Skeletal muscle satellite cell (primary cell): Measurements from ENCODE around the gene EIF1AD.
"Not testable (repeated sequence)": the region's sequence is repeated elsewhere in the genome, so short reads cannot be mapped to it uniquely, and the experiment has no call there.

Source experiments
- H3K27me3 ChIP-seq: 2 replicates; pipeline ENCODE4 v1.7.0; 2013; ENCODE audit warnings: low read length; ENCODE audit not compliant: control insufficient read depth, insufficient read depth
- H3K36me3 ChIP-seq: 2 replicates; pipeline ENCODE4 v1.7.0; 2013; ENCODE audit warnings: mild to moderate bottlenecking, control low read depth, low read length; ENCODE audit not compliant: insufficient read depth
- H3K4me1 ChIP-seq: 2 replicates; pipeline ENCODE4 v1.7.0; 2013; ENCODE audit warnings: low read length; ENCODE audit not compliant: control insufficient read depth, insufficient read depth
- H3K4me2 ChIP-seq: 2 replicates; pipeline ENCODE4 v1.7.0; 2013; ENCODE audit warnings: mild to moderate bottlenecking, low read length
- H3K4me3 ChIP-seq: 2 replicates; pipeline ENCODE4 v1.7.0; 2013; ENCODE audit warnings: low read length
- H3K9ac ChIP-seq: 2 replicates; pipeline ENCODE4 v1.7.0; 2013; ENCODE audit warnings: mild to moderate bottlenecking, low read depth, low read length, moderate library complexity
- H3K9me3 ChIP-seq: replicated peaks from 2 replicates; pipeline ENCODE4 v1.7.0; 2013; ENCODE audit warnings: mild to moderate bottlenecking, control low read depth, low read length

The EIF1AD gene

GRCh38 chr11:66011239-66011784 is 9.4 kb upstream of the EIF1AD start:
- Histone ChIP-seq H3K4me3 (peak overlapping the region; percentile 21), H3K27me3 (no peaks in the 10 kb centered on the region), H3K4me1 (peaks cover 51% of the 10 kb centered on the region), H3K4me2 (peak overlapping the region; percentile 26), H3K9me3 (no peaks in the 10 kb centered on the region), H3K9ac (no peak overlapping the region), H3K36me3 (no peaks in the 10 kb centered on the region)

GRCh38 chr11:66010036-66010435 is 8.1 kb upstream of the EIF1AD start:
- not testable (repeated sequence) for H3K4me3 ChIP-seq, H3K9ac ChIP-seq, H3K27me3 ChIP-seq, H3K4me2 ChIP-seq, H3K9me3 ChIP-seq, H3K36me3 ChIP-seq
- peaks cover 38% of the 10 kb centered on the region for H3K4me1 ChIP-seq

- peak overlapping the region; percentile 3 for H3K9ac ChIP-seq
- H3K4me3 ChIP-seq = no peak overlapping the region
- peaks cover 18% of the 10 kb centered on the region for H3K36me3 ChIP-seq
- H3K27me3 ChIP-seq = no peaks in the 10 kb centered on the region
- no peaks in the 10 kb centered on the region for H3K9me3 ChIP-seq
- no peak overlapping the region for H3K4me2 ChIP-seq
- peaks cover 30% of the 10 kb centered on the region for H3K4me1 ChIP-seq
These were observed 6.6 kb upstream of the EIF1AD start for GRCh38 chr11:66008468-66009101.

- peaks cover 18% of the 10 kb centered on the region for H3K36me3 ChIP-seq
- no peak overlapping the region for H3K4me2 ChIP-seq
- H3K9me3 ChIP-seq = no peaks in the 10 kb centered on the region
- no peaks in the 10 kb centered on the region for H3K27me3 ChIP-seq
- H3K4me3 ChIP-seq = no peak overlapping the region
- H3K9ac ChIP-seq = no peak overlapping the region
- peaks cover 30% of the 10 kb centered on the region for H3K4me1 ChIP-seq
These were observed 6.1 kb upstream of the EIF1AD start for GRCh38 chr11:66008095-66008467.

GRCh38 chr11:66007201-66007634 is 5.3 kb upstream of the EIF1AD start:
- no peaks in the 10 kb centered on the region for H3K9me3 ChIP-seq
- H3K9ac ChIP-seq = no peak overlapping the region
- H3K4me1 ChIP-seq = peaks cover 25% of the 10 kb centered on the region
- peaks cover 18% of the 10 kb centered on the region for H3K36me3 ChIP-seq
- no peak overlapping the region for H3K4me3 ChIP-seq
- H3K4me2 ChIP-seq = no peak overlapping the region
- H3K27me3 ChIP-seq = no peaks in the 10 kb centered on the region

GRCh38 chr11:66006891-66007176 is 4.9 kb upstream of the EIF1AD start:
- H3K4me3 ChIP-seq = no peak overlapping the region

GRCh38 chr11:66006134-66006890 is 4.4 kb upstream of the EIF1AD start:
- Histone ChIP-seq H3K4me2 (no peak overlapping the region), H3K9me3 (no peaks in the 10 kb centered on the region), H3K27me3 (no peaks in the 10 kb centered on the region), H3K9ac (no peak overlapping the region), H3K36me3 (peaks cover 18% of the 10 kb centered on the region), H3K4me1 (peaks cover 16% of the 10 kb centered on the region), H3K4me3 (no peak overlapping the region)

More at GRCh38 chr11:66006891-66007176, 4.9 kb upstream of the EIF1AD start:
- Histone ChIP-seq H3K27me3 (no peaks in the 10 kb centered on the region), H3K4me1 (peaks cover 21% of the 10 kb centered on the region), H3K9me3 (no peaks in the 10 kb centered on the region), H3K36me3 (peaks cover 18% of the 10 kb centered on the region), H3K9ac (no peak overlapping the region), H3K4me2 (no peak overlapping the region)

GRCh38 chr11:66004186-66004585 is 2.2 kb upstream of the EIF1AD start:
- Histone ChIP-seq H3K4me2 (no peak overlapping the region), H3K4me1 (peaks cover 20% of the 10 kb centered on the region), H3K4me3 (no peak overlapping the region), H3K27me3 (no peaks in the 10 kb centered on the region), H3K9me3 (no peaks in the 10 kb centered on the region), H3K9ac (no peak overlapping the region), H3K36me3 (peaks cover 30% of the 10 kb centered on the region)

GRCh38 chr11:66003291-66003690 is 1.3 kb upstream of the EIF1AD start:
- H3K9me3 ChIP-seq = no peaks in the 10 kb centered on the region
- peak overlapping the region; percentile 91 for H3K9ac ChIP-seq
- H3K4me2 ChIP-seq = peak overlapping the region; percentile 91
- peaks cover 12% of the 10 kb centered on the region for H3K4me1 ChIP-seq
- peak overlapping the region; percentile 85 for H3K4me3 ChIP-seq
- H3K27me3 ChIP-seq = no peaks in the 10 kb centered on the region
- peaks cover 39% of the 10 kb centered on the region for H3K36me3 ChIP-seq

- Histone ChIP-seq H3K4me1 (peaks cover 10% of the 10 kb centered on the region), H3K9me3 (no peaks in the 10 kb centered on the region), H3K9ac (peak overlapping the region; percentile 91), H3K4me3 (peak overlapping the region; percentile 85), H3K4me2 (peak overlapping the region; percentile 91), H3K36me3 (peaks cover 45% of the 10 kb centered on the region), H3K27me3 (no peaks in the 10 kb centered on the region)
These were observed 780 bp upstream of the EIF1AD start for GRCh38 chr11:66002648-66003225.

GRCh38 chr11:65997286-65997685 is 4.7 kb downstream of the EIF1AD start:
- Histone ChIP-seq H3K4me1 (peaks cover 6% of the 10 kb centered on the region), H3K36me3 (peaks cover 38% of the 10 kb centered on the region), H3K4me3 (no peak overlapping the region), H3K9me3 (no peaks in the 10 kb centered on the region), H3K4me2 (no peak overlapping the region), H3K27me3 (no peaks in the 10 kb centered on the region), H3K9ac (no peak overlapping the region)
